ENCODE data around the gene FCRL4. TPM values are rescaled to one million over a fixed set of nuclear protein-coding genes. Genes with fewer than 3 reads are reported as not detected.

FCRL4 gene
- total and polyA plus RNA-seq, 10 of the 15 experiments (the other 5 are each of a cell fraction or from before 2014, with no cell fraction given), result 0.09 to 0.44 (median 0.26) TPM; not detected in 1

DNA sequence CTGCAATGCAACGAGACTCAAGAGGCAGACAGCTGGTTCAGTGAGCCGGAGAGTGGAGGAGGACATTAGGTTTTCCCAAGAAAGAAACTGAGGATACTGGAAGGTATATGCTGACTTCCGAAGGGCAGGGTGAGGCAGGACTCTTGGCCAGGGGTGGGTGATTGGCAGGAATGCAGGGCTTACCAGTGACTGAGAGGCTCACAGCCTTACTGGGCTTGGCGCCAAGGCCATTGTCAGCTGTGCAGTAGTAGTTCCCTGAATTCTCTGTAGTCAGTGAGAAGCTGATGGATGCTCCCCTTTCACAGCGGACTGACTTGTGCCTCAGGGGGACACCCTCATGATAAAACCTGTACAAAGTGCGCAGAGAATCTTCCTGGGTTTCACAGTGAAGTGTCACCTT is 55.2 kb downstream of the FCRL4 start (continued):
- no peak for TF ChIP-seq REST (IDR thresholded peaks at IDR 0.05; ENCODE audit: low read depth, low read length)
- no peak for TF ChIP-seq NR2F1 (conservative IDR thresholded peaks at IDR 0.05)
- no peak for TF ChIP-seq SUZ12 (IDR thresholded peaks at IDR 0.05; ENCODE audit: unreplicated experiment)

DNA sequence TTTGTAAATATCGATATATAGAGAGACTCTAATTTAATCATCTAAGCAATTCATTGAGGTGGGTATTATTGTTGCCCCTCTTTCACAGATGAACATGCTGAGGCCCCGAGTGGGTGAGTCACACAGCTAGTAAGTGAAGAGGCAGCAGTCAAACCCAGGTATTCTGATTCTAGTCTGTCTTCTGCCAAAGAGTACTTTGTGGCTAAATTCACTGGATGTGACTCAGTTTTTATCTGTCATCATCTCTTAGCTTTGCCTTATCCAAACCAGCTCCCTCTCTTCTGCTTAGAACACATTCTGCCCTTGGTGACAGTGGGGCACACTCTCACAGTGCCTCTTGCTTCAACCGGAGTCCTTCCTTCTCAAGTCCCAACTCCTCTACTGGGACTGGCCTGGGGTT is 57.0 kb downstream of the FCRL4 start:
- POLR2A ChIA-PET, result no interaction called here
- H3K27me3 ChIP-seq (replicated peaks in 1 of 2; ENCODE audit: control insufficient read depth in 2 of 2, insufficient read depth in 2 of 2, low read length in 1 of 2), result 0 out of 4 replicates have a peak, but pooled peaks cover 0 to 3% of the 10 kb centered on the region in 2 experiments
- H3K4me3 ChIP-seq, result no peak overlapping the region
- H3K79me2 ChIP-seq (ENCODE audit: control insufficient read depth, insufficient read depth, low read length), result no peaks in the 10 kb centered on the region
- CTCF ChIA-PET, result no interaction called here
- DNase-seq (ENCODE audit: low read depth, low spot score) (no peak), ATAC-seq (no peak), FAIRE-seq (no peak)
- H2AFZ ChIP-seq (ENCODE audit: control insufficient read depth, low read depth, low read length), result no peak overlapping the region
- H3K4me2 ChIP-seq (ENCODE audit: control insufficient read depth, insufficient read depth), result no peak overlapping the region
- H3K9ac ChIP-seq (ENCODE audit: control insufficient read depth, insufficient read depth, low read length), result no peak overlapping the region
- no TSS peak for BruUV-seq (replicated peaks)
- peaks cover 6% of the 10 kb centered on the region; the same call in 1 of the 2 replicates for H3K4me1 ChIP-seq (ENCODE audit: control insufficient read depth, insufficient read depth, low read length)
- RAD21 ChIA-PET (ENCODE audit: unreplicated experiment), result no interaction called here
- WGBS (ENCODE audit: insufficient coverage, insufficient replicate concordance, low lambda C conversion rate, missing lambda C conversion rate), result 80% methylated on average over 3 of the region's 3 CpGs
- in situ Hi-C loops (cut with MboI) (no loop called here), intact Hi-C loops (cut with micrococcal nuclease; ENCODE audit: unreplicated experiment) (no loop called here)
- H3K27ac ChIP-seq (ENCODE audit: control insufficient read depth, insufficient read depth), result no peak overlapping the region
- SMC1A ChIA-PET (ENCODE audit: uncharacterized antibody, unreplicated experiment), result interaction anchor here (1.7 to 2.6 kb wide), 3 partner anchors 10 to 24 kb away, joined by 5 to 11 read pairs (median 6); no protein-coding TSS in a partner anchor
- no peaks in the 10 kb centered on the region for H4K20me1 ChIP-seq (ENCODE audit: control insufficient read depth, insufficient read depth)
- H3K36me3 ChIP-seq (ENCODE audit: control insufficient read depth in 2 of 2, insufficient read depth in 2 of 2, low read length in 1 of 2), result no peaks in the 10 kb centered on the region; a peak in 1 of 4 replicates
- no peaks in the 10 kb centered on the region for H3K9me3 ChIP-seq (replicated peaks; ENCODE audit: control insufficient read depth, insufficient read depth, low read length)
- TF ChIP-seq TAF1 (IDR thresholded peaks at IDR 0.05; ENCODE audit: borderline replicate concordance, low read depth, low read length), result no peak
- TF ChIP-seq, protein P1, sequence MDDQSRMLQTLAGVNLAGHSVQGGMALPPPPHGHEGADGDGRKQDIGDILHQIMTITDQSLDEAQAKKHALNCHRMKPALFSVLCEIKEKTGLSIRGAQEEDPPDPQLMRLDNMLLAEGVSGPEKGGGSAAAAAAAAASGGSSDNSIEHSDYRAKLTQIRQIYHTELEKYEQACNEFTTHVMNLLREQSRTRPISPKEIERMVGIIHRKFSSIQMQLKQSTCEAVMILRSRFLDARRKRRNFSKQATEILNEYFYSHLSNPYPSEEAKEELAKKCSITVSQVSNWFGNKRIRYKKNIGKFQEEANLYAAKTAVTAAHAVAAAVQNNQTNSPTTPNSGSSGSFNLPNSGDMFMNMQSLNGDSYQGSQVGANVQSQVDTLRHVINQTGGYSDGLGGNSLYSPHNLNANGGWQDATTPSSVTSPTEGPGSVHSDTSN (IDR thresholded peaks at IDR 0.05; ENCODE audit: insufficient replicate concordance, low read depth, low read length), result no peak
- TF ChIP-seq HDAC2 (IDR thresholded peaks at IDR 0.05), result no peak
- TF ChIP-seq SMC3 (IDR thresholded peaks at IDR 0.05; ENCODE audit: borderline replicate concordance, low read length), result no peak
- no peak for TF ChIP-seq MTA3 (IDR thresholded peaks at IDR 0.05; ENCODE audit: borderline replicate concordance, low read length)
- no peak for TF ChIP-seq SMARCA5 (IDR thresholded peaks at IDR 0.05)
- TF ChIP-seq EZH2 (IDR thresholded peaks at IDR 0.05; ENCODE audit: borderline replicate concordance, control insufficient read depth, low read depth, low read length), result no peak
- TF ChIP-seq RBBP5 (conservative IDR thresholded peaks at IDR 0.05), result no peak
- TF ChIP-seq MEF2A (IDR thresholded peaks at IDR 0.05; ENCODE audit: insufficient read depth, low read depth, low read length), result no peak
- TF ChIP-seq POLR2AphosphoS2 (IDR thresholded peaks at IDR 0.05; ENCODE audit: low read depth, low read length), result no peak
- no peak for TF ChIP-seq REST (IDR thresholded peaks at IDR 0.05; ENCODE audit: low read depth, low read length)
- TF ChIP-seq ETV6 (conservative IDR thresholded peaks at IDR 0.05 in 1 of 2, IDR thresholded peaks at IDR 0.05 in 1 of 2; ENCODE audit: borderline replicate concordance in 1 of 2, low read depth in 1 of 2), result no peak
- no peak for TF ChIP-seq ZNF217 (IDR thresholded peaks at IDR 0.05)
- TF ChIP-seq SP1 (IDR thresholded peaks at IDR 0.05; ENCODE audit: low read depth, low read length), result no peak
